K562 (cell line): Measurements from ENCODE around the gene TRIOBP.

Experiments used
- MEIS2 ChIP-seq: fragments of 450-650 bp; IDR thresholded peaks from 2 replicates; pipeline ENCODE4 v1.6.1; 2014; ENCODE audit warnings: mild to moderate bottlenecking; ENCODE audit not compliant: partially characterized antibody
- NCOA4 ChIP-seq: fragments of 450-650 bp; IDR thresholded peaks from 2 replicates; pipeline ENCODE4 v1.6.1; 2018; ENCODE audit warnings: mild to moderate bottlenecking; ENCODE audit not compliant: partially characterized antibody
- YBX1 ChIP-seq: fragments of 450-650 bp; IDR thresholded peaks from 2 replicates; pipeline ENCODE4 v1.7.1; 2016; ENCODE audit warnings: mild to moderate bottlenecking

- TF ChIP-seq MEIS2 (no peak), YBX1 (no peak), NCOA4 (no peak)
Measured at GRCh38 chr22:37784829-37785495, 88.1 kb downstream of the TRIOBP start.
